ENCODE data around the gene DCAF4.

DCAF4 gene

GRCh38 chr14:72894323-72894622 lies 32.0 kb upstream of the DCAF4 start:
- no peak overlapping the region for H3K27ac ChIP-seq (ENCODE audit: low read depth, low read length, severe bottlenecking)
- 0 to 2% methylated on average over 8 of the region's 11 CpGs for WGBS, 2 experiments (ENCODE audit: insufficient coverage in 2 of 2)

GRCh38 chr14:72894623-72895378 lies 31.5 kb upstream of the DCAF4 start:
- Histone ChIP-seq H3K9me3 (ENCODE audit: control insufficient read depth, low read length) (no peaks in the 10 kb centered on the region), H3K4me3 (ENCODE audit: extremely low read depth, insufficient read depth, low read length, poor library complexity, severe bottlenecking) (peak overlapping the region; percentile 74), H3K4me1 (ENCODE audit: control insufficient read depth, insufficient read depth, low read length, poor library complexity, severe bottlenecking) (peaks cover 3% of the 10 kb centered on the region), H3K36me3 (ENCODE audit: control insufficient read depth, insufficient read depth, low read length) (no peaks in the 10 kb centered on the region), H3K27ac (ENCODE audit: low read depth, low read length, severe bottlenecking) (peak overlapping the region; percentile 32)
- WGBS, 2 experiments (ENCODE audit: insufficient coverage in 2 of 2): 0 to 1% methylated on average over 15 of the region's 25 CpGs

More at GRCh38 chr14:72894323-72894622, 32.0 kb upstream of the DCAF4 start:
- Histone ChIP-seq H3K9me3 (ENCODE audit: control insufficient read depth, low read length) (no peaks in the 10 kb centered on the region), H3K36me3 (ENCODE audit: control insufficient read depth, insufficient read depth, low read length) (no peaks in the 10 kb centered on the region), H3K4me3 (ENCODE audit: extremely low read depth, insufficient read depth, low read length, poor library complexity, severe bottlenecking) (peak overlapping the region; percentile 74), H3K4me1 (ENCODE audit: control insufficient read depth, insufficient read depth, low read length, poor library complexity, severe bottlenecking) (peaks cover 3% of the 10 kb centered on the region)

- no peaks in the 10 kb centered on the region for H3K9me3 ChIP-seq (ENCODE audit: control insufficient read depth, low read length)
- H3K4me3 ChIP-seq (ENCODE audit: extremely low read depth, insufficient read depth, low read length, poor library complexity, severe bottlenecking): no peak overlapping the region
- H3K27ac ChIP-seq (ENCODE audit: low read depth, low read length, severe bottlenecking): no peak overlapping the region
- peaks cover 3% of the 10 kb centered on the region for H3K4me1 ChIP-seq (ENCODE audit: control insufficient read depth, insufficient read depth, low read length, poor library complexity, severe bottlenecking)
- 0 to 50% methylated on average over 1 to 2 of the region's 3 CpGs for WGBS, 2 experiments (ENCODE audit: insufficient coverage in 2 of 2)
- H3K36me3 ChIP-seq (ENCODE audit: control insufficient read depth, insufficient read depth, low read length): no peaks in the 10 kb centered on the region
Measured at GRCh38 chr14:72898448-72898847, 27.8 kb upstream of the DCAF4 start.

GRCh38 chr14:72901361-72901760 lies 24.9 kb upstream of the DCAF4 start:
- H3K36me3 ChIP-seq (ENCODE audit: control insufficient read depth, insufficient read depth, low read length): no peaks in the 10 kb centered on the region
- WGBS, 2 experiments (ENCODE audit: insufficient coverage in 2 of 2): 86 to 100% methylated on average over 1 to 2 of the region's 3 CpGs

GRCh38 chr14:72902801-72903530 lies 23.3 kb upstream of the DCAF4 start:
- no peaks in the 10 kb centered on the region for H3K36me3 ChIP-seq (ENCODE audit: control insufficient read depth, insufficient read depth, low read length)
- no peak overlapping the region for H3K27ac ChIP-seq (ENCODE audit: low read depth, low read length, severe bottlenecking)
- H3K4me1 ChIP-seq (ENCODE audit: control insufficient read depth, insufficient read depth, low read length, poor library complexity, severe bottlenecking): peaks cover 22% of the 10 kb centered on the region
- 75% methylated on average over 1 of the region's 5 CpGs; no CpG with 5 or more reads in 1 of the 2 experiments for WGBS, 2 experiments (ENCODE audit: insufficient coverage in 2 of 2)
- H3K9me3 ChIP-seq (ENCODE audit: control insufficient read depth, low read length): no peaks in the 10 kb centered on the region
- no peak overlapping the region for H3K4me3 ChIP-seq (ENCODE audit: extremely low read depth, insufficient read depth, low read length, poor library complexity, severe bottlenecking)

More at GRCh38 chr14:72901361-72901760, 24.9 kb upstream of the DCAF4 start:
- Histone ChIP-seq H3K9me3 (ENCODE audit: control insufficient read depth, low read length) (no peaks in the 10 kb centered on the region), H3K4me3 (ENCODE audit: extremely low read depth, insufficient read depth, low read length, poor library complexity, severe bottlenecking) (no peak overlapping the region), H3K4me1 (ENCODE audit: control insufficient read depth, insufficient read depth, low read length, poor library complexity, severe bottlenecking) (peaks cover 8% of the 10 kb centered on the region), H3K27ac (ENCODE audit: low read depth, low read length, severe bottlenecking) (no peak overlapping the region)

- 43% methylated on average over 1 of the region's 1 CpG; no CpG with 5 or more reads in 1 of the 2 experiments for WGBS, 2 experiments (ENCODE audit: insufficient coverage in 2 of 2)
- no peaks in the 10 kb centered on the region for H3K9me3 ChIP-seq (ENCODE audit: control insufficient read depth, low read length)
- no peaks in the 10 kb centered on the region for H3K36me3 ChIP-seq (ENCODE audit: control insufficient read depth, insufficient read depth, low read length)
- no peak overlapping the region for H3K27ac ChIP-seq (ENCODE audit: low read depth, low read length, severe bottlenecking)
- no peak overlapping the region for H3K4me3 ChIP-seq (ENCODE audit: extremely low read depth, insufficient read depth, low read length, poor library complexity, severe bottlenecking)
- H3K4me1 ChIP-seq (ENCODE audit: control insufficient read depth, insufficient read depth, low read length, poor library complexity, severe bottlenecking): peaks cover 29% of the 10 kb centered on the region
Measured at GRCh38 chr14:72903716-72904115, 22.5 kb upstream of the DCAF4 start.

- Histone ChIP-seq H3K4me3 (ENCODE audit: extremely low read depth, insufficient read depth, low read length, poor library complexity, severe bottlenecking) (no peak overlapping the region), H3K27ac (ENCODE audit: low read depth, low read length, severe bottlenecking) (no peak overlapping the region), H3K4me1 (ENCODE audit: control insufficient read depth, insufficient read depth, low read length, poor library complexity, severe bottlenecking) (peaks cover 32% of the 10 kb centered on the region), H3K9me3 (ENCODE audit: control insufficient read depth, low read length) (no peaks in the 10 kb centered on the region), H3K36me3 (ENCODE audit: control insufficient read depth, insufficient read depth, low read length) (no peaks in the 10 kb centered on the region)
- WGBS, 2 experiments (ENCODE audit: insufficient coverage in 2 of 2): no CpG with 5 or more reads among the region's 1 CpG
Measured at GRCh38 chr14:72904218-72904617, 22.0 kb upstream of the DCAF4 start.

GRCh38 chr14:72904840-72905561 lies 21.3 kb upstream of the DCAF4 start:
- H3K36me3 ChIP-seq (ENCODE audit: control insufficient read depth, insufficient read depth, low read length): no peaks in the 10 kb centered on the region
- no peak overlapping the region for H3K4me3 ChIP-seq (ENCODE audit: extremely low read depth, insufficient read depth, low read length, poor library complexity, severe bottlenecking)
- H3K9me3 ChIP-seq (ENCODE audit: control insufficient read depth, low read length): no peaks in the 10 kb centered on the region
- peaks cover 33% of the 10 kb centered on the region for H3K4me1 ChIP-seq (ENCODE audit: control insufficient read depth, insufficient read depth, low read length, poor library complexity, severe bottlenecking)
- WGBS, 2 experiments (ENCODE audit: insufficient coverage in 2 of 2): 15 to 62% methylated on average over 3 to 4 of the region's 5 CpGs
- no peak overlapping the region for H3K27ac ChIP-seq (ENCODE audit: low read depth, low read length, severe bottlenecking)

- Histone ChIP-seq H3K4me1 (ENCODE audit: control insufficient read depth, insufficient read depth, low read length, poor library complexity, severe bottlenecking) (peaks cover 33% of the 10 kb centered on the region), H3K4me3 (ENCODE audit: extremely low read depth, insufficient read depth, low read length, poor library complexity, severe bottlenecking) (no peak overlapping the region), H3K9me3 (ENCODE audit: control insufficient read depth, low read length) (no peaks in the 10 kb centered on the region), H3K27ac (ENCODE audit: low read depth, low read length, severe bottlenecking) (no peak overlapping the region), H3K36me3 (ENCODE audit: control insufficient read depth, insufficient read depth, low read length) (no peaks in the 10 kb centered on the region)
- WGBS, 2 experiments (ENCODE audit: insufficient coverage in 2 of 2): 61 to 71% methylated on average over 2 to 3 of the region's 3 CpGs
Measured at GRCh38 chr14:72906316-72906715, 19.9 kb upstream of the DCAF4 start.

GRCh38 chr14:72906879-72907278 lies 19.4 kb upstream of the DCAF4 start:
- peaks cover 33% of the 10 kb centered on the region for H3K4me1 ChIP-seq (ENCODE audit: control insufficient read depth, insufficient read depth, low read length, poor library complexity, severe bottlenecking)
- no peaks in the 10 kb centered on the region for H3K36me3 ChIP-seq (ENCODE audit: control insufficient read depth, insufficient read depth, low read length)
- WGBS, 2 experiments (ENCODE audit: insufficient coverage in 2 of 2): no CpG with 5 or more reads among the region's 1 CpG
- H3K27ac ChIP-seq (ENCODE audit: low read depth, low read length, severe bottlenecking): no peak overlapping the region
- no peak overlapping the region for H3K4me3 ChIP-seq (ENCODE audit: extremely low read depth, insufficient read depth, low read length, poor library complexity, severe bottlenecking)
- no peaks in the 10 kb centered on the region for H3K9me3 ChIP-seq (ENCODE audit: control insufficient read depth, low read length)

All from mesodermal cell (in vitro differentiated cells).